Activated CD8-positive, alpha-beta memory T cell treated with anti-CD3 and anti-CD28 coated beads for 36 hours (primary cell): Measurements from ENCODE around the gene ABCC8. TPM values are rescaled to one million over a fixed set of nuclear protein-coding genes. Genes with fewer than 3 reads are reported as not detected.

ENCODE experiments used
- CTCF ChIA-PET: fragments of 350-600 bp; sonication (Branson Sonifier 250); formaldehyde crosslinking; loops from one replicate; lab custom pipeline; 2021; ENCODE audit warnings: antibody characterized with exemption; lab: Charles Lee
- POLR2A ChIA-PET: fragments of 350-600 bp; sonication (Branson Sonifier 250); formaldehyde crosslinking; loops from one replicate; lab custom pipeline; 2021; ENCODE audit warnings: antibody characterized with exemption; lab: Charles Lee
- total RNA-seq, 2 experiments: library from RNA; stranded (reverse); gene quantifications; one replicate each; pipeline ENCODE4 v1.2.3, GENCODE V29; 2021

Gene ABCC8
- total RNA-seq, 2 experiments from 2014 or later: not detected

- CTCF ChIA-PET: interaction anchor here (0.7 kb wide), 1 partner anchor 698 kb away, joined by 5 read pairs; no protein-coding TSS in a partner anchor
- POLR2A ChIA-PET: interaction anchor here (0.7 kb wide), 2 partner anchors 144 to 614 kb away, joined by 9 read pairs; no protein-coding TSS in a partner anchor
Measured at GRCh38 chr11:17351510-17352176, 125.0 kb downstream of the ABCC8 start, which contains the start of gene NCR3LG1. TSS of gene NCR3LG1 (plus strand) at chr11:17351800. CDS start at chr11:17351970, 170 bp downstream.

GRCh38 chr11:17351172-17351509, 125.5 kb downstream of the ABCC8 start:
- POLR2A ChIA-PET: interaction anchor here (1.1 kb wide), 1 partner anchor 74 kb away, joined by 3 read pairs; no protein-coding TSS in a partner anchor
- CTCF ChIA-PET: interaction anchor here (0.8 kb wide), 1 partner anchor 84 kb away, joined by 3 read pairs; no protein-coding TSS in a partner anchor

GRCh38 chr11:17350455-17351171, 126.0 kb downstream of the ABCC8 start:
- ChIA-PET CTCF (interaction anchor here (0.8 kb wide), 1 partner anchor 83 kb away, joined by 3 read pairs; no protein-coding TSS in a partner anchor), POLR2A (interaction anchor here (0.6 to 1.1 kb wide), 2 partner anchors 73 to 1044 kb away, joined by 3 to 6 read pairs; no protein-coding TSS in a partner anchor)

GRCh38 chr11:17347676-17348075, 129.0 kb downstream of the ABCC8 start:
- POLR2A ChIA-PET: no interaction called here
- CTCF ChIA-PET: no interaction called here

GRCh38 chr11:17343907-17344306, 132.7 kb downstream of the ABCC8 start:
- ChIA-PET CTCF (no interaction called here), POLR2A (interaction anchor here (0.6 kb wide), 1 partner anchor 606 kb away, joined by 3 read pairs; no protein-coding TSS in a partner anchor)

- ChIA-PET POLR2A (no interaction called here), CTCF (no interaction called here)
Measured at GRCh38 chr11:17343257-17343656, 133.4 kb downstream of the ABCC8 start.

Other genes with a start within 250 kb of the ABCC8 start
- gene NUCB2, start 200.1 kb downstream of the ABCC8 start, total RNA-seq: 10 to 100 TPM; 39.4 to 43.5 TPM
- 1 to 10 TPM; 5.9 to 6.5 TPM for gene NCR3LG1, start 125.0 kb downstream of the ABCC8 start, total RNA-seq
- 1 to 10 TPM in 1 of 2 experiments, under 1 TPM in 1; 0.63 to 1.1 TPM for gene KCNJ11, start 88.2 kb downstream of the ABCC8 start, total RNA-seq
- gene USH1C, start 67.6 kb upstream of the ABCC8 start, total RNA-seq: not detected
- gene OTOG, start 70.4 kb upstream of the ABCC8 start, total RNA-seq: not detected
- gene MYOD1, start 242.7 kb upstream of the ABCC8 start, total RNA-seq: not detected